GM19452 (cell line): Measurements from ENCODE around the gene RWDD2A.

Experiments used
- ATAC-seq: cut with Tn5 transposase; IDR thresholded peaks from one replicate; pipeline ENCODE4 v1.9.1; 2021; ENCODE audit not compliant: unreplicated experiment

Gene RWDD2A

GRCh38 chr6:83198486-83199172 lies 5.5 kb downstream of the RWDD2A start:
- ATAC-seq, result no peak

GRCh38 chr6:83199173-83199862 lies 6.2 kb downstream of the RWDD2A start:
- ATAC-seq, result no peak

- ATAC-seq, result no peak
Measured at GRCh38 chr6:83199863-83200225, 6.7 kb downstream of the RWDD2A start.

- no peak for ATAC-seq
Measured at GRCh38 chr6:83202031-83202430, 8.9 kb downstream of the RWDD2A start.

- ATAC-seq, result peak; percentile 99
Measured at GRCh38 chr6:83215131-83216047, 22.2 kb downstream of the RWDD2A start.

- ATAC-seq, result no peak
Measured at GRCh38 chr6:83216806-83217205, 23.6 kb downstream of the RWDD2A start.

GRCh38 chr6:83218646-83219045 lies 25.5 kb downstream of the RWDD2A start:
- ATAC-seq, result no peak

- ATAC-seq, result no peak
Measured at GRCh38 chr6:83220121-83220520, 27.0 kb downstream of the RWDD2A start.

- ATAC-seq, result no peak
Measured at GRCh38 chr6:83221276-83221675, 28.1 kb downstream of the RWDD2A start.

GRCh38 chr6:83221889-83222479 lies 28.8 kb downstream of the RWDD2A start:
- no peak for ATAC-seq

- ATAC-seq, result no peak
Measured at GRCh38 chr6:83226517-83226916, 33.4 kb downstream of the RWDD2A start.

GRCh38 chr6:83231146-83231545 lies 38.0 kb downstream of the RWDD2A start:
- ATAC-seq, result no peak

- no peak for ATAC-seq
Measured at GRCh38 chr6:83247471-83247870, 54.3 kb downstream of the RWDD2A start.
